ENCODE results near the gene TPSB2. TPM values are rescaled to one million over a fixed set of nuclear protein-coding genes. Genes with fewer than 3 reads are reported as not detected.

TPSB2 gene
- total RNA-seq, 3 donors from 2014 or later, result 3.7 to 21.0 (median 8.2) TPM

DNA sequence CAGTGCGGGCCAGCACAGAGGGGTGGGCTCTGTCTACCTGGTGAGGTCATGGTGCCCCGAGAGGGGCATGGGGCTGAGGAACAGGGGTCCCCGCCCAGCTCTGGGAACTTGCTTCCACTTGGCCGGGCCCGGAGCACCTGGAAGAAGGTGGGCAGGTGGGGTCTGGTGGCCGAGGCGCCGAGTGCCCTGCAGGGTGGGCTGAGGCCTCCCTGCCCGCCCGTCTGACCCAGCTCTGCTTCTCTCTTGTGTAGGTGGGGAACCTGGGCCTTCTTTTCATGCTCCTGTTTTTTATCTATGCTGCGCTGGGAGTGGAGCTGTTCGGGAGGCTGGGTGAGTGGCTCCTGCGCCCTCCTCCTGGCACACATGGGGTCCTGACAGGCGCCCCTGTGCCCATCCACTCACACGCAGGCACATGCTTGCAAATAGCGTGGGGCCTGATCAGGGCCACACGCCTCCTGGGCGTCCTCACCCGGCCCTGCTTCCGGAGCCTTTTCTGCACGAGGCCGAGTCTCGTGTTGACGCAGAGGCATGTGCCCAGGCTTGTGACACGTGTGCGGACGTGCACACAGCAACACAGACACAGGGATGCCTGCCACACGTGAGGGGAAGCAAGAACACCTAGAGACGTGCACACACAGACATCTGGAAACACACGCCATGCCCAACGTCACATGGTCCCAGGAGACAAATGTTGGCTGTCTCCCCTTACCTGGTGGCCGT is 13.1 kb downstream of the TPSB2 start:
- ATAC-seq, result no peak

DNA sequence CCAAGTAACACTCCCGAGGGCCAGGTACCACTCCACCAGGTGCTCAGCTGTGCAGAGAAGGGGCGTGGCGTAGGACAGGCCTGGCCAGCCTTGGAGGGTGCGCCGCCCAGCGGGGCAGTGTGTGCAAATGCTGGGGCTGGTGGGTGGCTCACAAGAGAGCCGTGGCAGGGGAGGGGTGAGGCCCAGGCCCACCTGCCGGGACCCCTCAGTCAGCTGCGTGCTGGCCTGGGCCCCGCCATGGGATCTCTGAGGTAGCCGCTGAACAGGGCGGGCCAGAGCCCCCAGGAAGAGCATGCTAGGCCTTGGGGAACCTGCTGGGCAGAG is 13.7 kb downstream of the TPSB2 start:
- intact Hi-C loops (cut with DNase I, micrococcal nuclease), result no loop called here
- DNase-seq (peak in 2 of 3 donors; percentile 24 to 37), ATAC-seq (peak; percentile 54)
- no peaks in the 10 kb centered on the region for H3K4me1 ChIP-seq (ENCODE audit: low read depth)
- TF ChIP-seq, protein P1, sequence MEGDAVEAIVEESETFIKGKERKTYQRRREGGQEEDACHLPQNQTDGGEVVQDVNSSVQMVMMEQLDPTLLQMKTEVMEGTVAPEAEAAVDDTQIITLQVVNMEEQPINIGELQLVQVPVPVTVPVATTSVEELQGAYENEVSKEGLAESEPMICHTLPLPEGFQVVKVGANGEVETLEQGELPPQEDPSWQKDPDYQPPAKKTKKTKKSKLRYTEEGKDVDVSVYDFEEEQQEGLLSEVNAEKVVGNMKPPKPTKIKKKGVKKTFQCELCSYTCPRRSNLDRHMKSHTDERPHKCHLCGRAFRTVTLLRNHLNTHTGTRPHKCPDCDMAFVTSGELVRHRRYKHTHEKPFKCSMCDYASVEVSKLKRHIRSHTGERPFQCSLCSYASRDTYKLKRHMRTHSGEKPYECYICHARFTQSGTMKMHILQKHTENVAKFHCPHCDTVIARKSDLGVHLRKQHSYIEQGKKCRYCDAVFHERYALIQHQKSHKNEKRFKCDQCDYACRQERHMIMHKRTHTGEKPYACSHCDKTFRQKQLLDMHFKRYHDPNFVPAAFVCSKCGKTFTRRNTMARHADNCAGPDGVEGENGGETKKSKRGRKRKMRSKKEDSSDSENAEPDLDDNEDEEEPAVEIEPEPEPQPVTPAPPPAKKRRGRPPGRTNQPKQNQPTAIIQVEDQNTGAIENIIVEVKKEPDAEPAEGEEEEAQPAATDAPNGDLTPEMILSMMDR (IDR thresholded peaks at IDR 0.05), result no peak
- no peak overlapping the region for H3K4me3 ChIP-seq
- H3K9me3 ChIP-seq, result no peaks in the 10 kb centered on the region
- no peaks in the 10 kb centered on the region for H3K36me3 ChIP-seq (ENCODE audit: low read depth)

More for the DNA sequence above, 13.1 kb downstream of the TPSB2 start:
- no peak overlapping the region for H3K4me3 ChIP-seq
- H3K36me3 ChIP-seq (ENCODE audit: low read depth), result no peaks in the 10 kb centered on the region
- H3K4me1 ChIP-seq (ENCODE audit: low read depth), result no peaks in the 10 kb centered on the region
- TF ChIP-seq, protein P1 (IDR thresholded peaks at IDR 0.05), result no peak
- no peaks in the 10 kb centered on the region for H3K9me3 ChIP-seq
- DNase-seq, result no peak
- intact Hi-C loops (cut with DNase I, micrococcal nuclease), result no loop called here

DNA sequence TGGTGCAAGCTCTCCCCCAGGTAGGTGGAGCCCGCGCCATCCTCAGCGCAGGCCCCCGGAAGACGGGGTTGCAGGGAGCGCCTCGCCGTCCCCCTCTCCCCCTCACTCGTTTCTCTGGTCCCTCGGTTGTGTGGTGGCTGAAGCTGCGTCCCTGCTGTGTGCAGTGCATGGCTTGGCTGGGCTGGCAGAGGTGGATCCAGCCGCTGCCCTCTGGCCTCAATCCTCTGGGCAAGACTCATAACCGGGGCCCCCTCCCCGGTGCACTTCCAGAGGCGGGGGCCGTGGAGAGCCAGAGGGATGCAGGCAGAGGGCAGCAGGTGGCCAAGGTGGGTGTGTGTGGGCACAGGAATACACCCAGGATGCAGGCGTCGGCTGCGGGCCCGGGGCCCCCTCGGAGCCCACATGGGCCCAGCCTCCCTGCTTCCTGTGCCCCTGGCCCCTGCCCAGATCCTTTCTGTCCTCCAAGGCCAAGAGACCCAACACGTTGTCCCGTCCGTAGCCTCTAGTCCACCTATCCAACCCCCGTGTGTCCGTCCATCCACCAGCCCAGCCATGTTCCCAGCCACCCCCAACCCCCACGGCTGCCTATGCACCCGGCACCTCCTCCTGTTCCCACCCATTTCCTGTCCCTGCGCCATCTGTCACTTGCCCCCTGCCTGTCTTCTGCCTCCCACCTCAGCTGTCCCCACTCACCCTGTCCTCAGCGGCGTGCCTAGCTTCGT is 14.2 kb downstream of the TPSB2 start:
- no peak for ATAC-seq
- no peaks in the 10 kb centered on the region for H3K4me1 ChIP-seq (ENCODE audit: low read depth)
- no peak overlapping the region for H3K4me3 ChIP-seq
- no peak for DNase-seq
- TF ChIP-seq, protein P1 (IDR thresholded peaks at IDR 0.05), result no peak
- intact Hi-C loops (cut with DNase I, micrococcal nuclease), result no loop called here
- H3K36me3 ChIP-seq (ENCODE audit: low read depth), result no peaks in the 10 kb centered on the region
- H3K9me3 ChIP-seq, result no peaks in the 10 kb centered on the region

DNA sequence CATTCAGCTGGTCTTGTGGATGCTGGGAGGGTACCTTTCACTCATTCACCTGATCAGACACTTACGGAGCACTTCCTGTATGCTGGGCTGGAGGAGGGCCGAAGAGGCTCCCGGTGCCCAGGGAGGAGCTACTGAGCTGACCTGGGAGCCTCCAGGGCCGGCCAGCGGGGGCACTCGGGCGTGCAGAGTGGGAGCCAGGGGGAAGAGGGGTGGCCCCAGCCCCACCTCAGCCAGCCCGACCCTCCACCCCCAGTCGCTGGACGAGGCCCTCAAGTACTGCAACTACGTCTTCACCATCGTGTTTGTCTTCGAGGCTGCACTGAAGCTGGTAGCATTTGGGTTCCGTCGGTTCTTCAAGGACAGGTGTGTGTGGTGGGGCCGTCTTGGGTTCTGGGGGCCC is 15.3 kb downstream of the TPSB2 start:
- DNase-seq (no peak), ATAC-seq (no peak)
- Histone ChIP-seq H3K36me3 (ENCODE audit: low read depth) (no peaks in the 10 kb centered on the region), H3K9me3 (no peaks in the 10 kb centered on the region), H3K4me1 (ENCODE audit: low read depth) (no peaks in the 10 kb centered on the region), H3K4me3 (no peak overlapping the region)
- intact Hi-C loops (cut with DNase I, micrococcal nuclease), result no loop called here
- TF ChIP-seq, protein P1 (IDR thresholded peaks at IDR 0.05), result no peak

DNA sequence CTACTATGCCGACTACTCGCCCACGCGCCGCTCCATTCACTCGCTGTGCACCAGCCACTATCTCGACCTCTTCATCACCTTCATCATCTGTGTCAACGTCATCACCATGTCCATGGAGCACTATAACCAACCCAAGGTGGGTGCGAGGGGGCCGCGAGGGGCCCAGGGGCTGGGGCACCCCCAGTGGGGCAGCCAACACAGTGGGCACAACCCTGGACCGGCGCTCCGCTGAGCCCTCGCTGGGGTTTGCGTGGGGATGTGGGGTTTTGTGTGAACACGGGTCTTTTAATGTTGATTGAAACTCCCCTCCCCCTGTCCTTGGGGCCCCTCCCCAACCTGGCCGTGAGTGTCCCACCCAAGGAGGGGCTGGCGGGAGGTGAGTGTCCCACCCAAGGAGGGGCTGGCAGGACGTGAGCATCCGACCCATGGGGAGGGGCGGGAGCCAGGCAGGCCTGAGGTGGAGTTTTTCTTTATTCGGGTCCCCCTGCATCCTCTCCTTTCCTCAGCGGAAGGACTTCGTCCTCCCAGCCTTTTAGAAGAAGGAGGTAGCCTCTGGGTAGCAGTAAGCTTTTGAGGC is 16.1 kb downstream of the TPSB2 start:
- intact Hi-C loops (cut with DNase I, micrococcal nuclease), result no loop called here
- Histone ChIP-seq H3K4me3 (no peak overlapping the region), H3K36me3 (ENCODE audit: low read depth) (no peaks in the 10 kb centered on the region), H3K9me3 (no peaks in the 10 kb centered on the region), H3K4me1 (ENCODE audit: low read depth) (no peaks in the 10 kb centered on the region)
- DNase-seq (no peak), ATAC-seq (no peak)
- TF ChIP-seq, protein P1 (IDR thresholded peaks at IDR 0.05), result no peak

All from mucosa of descending colon (tissue), 3 donors.